Measurements from ENCODE around the gene TRIM3. TPM values are rescaled to one million over a fixed set of nuclear protein-coding genes. Genes with fewer than 3 reads are reported as not detected.

Gene TRIM3
- total RNA-seq, 6 experiments from 2014 or later = 14.3 to 19.1 (median 17.4) TPM

- Mint-ChIP-seq H3K4me1 (ENCODE audit: low read depth) (peaks cover 7% of the 10 kb centered on the region), H3K36me3 (ENCODE audit: low read depth) (no peaks in the 10 kb centered on the region), H3K27ac (no peak overlapping the region), H3K9me3 (no peaks in the 10 kb centered on the region), H3K27me3 (ENCODE audit: insufficient read depth) (peaks cover 2% of the 10 kb centered on the region; the same call in 1 of the 2 replicates), H3K4me3 (no peak overlapping the region)
- TF ChIP-seq CTCF (IDR thresholded peaks at IDR 0.05) = no peak
- DNase-seq = no peak
Observed at GRCh38 chr11:6415797-6416196, 57.9 kb downstream of the TRIM3 start.

GRCh38 chr11:6414874-6415328 lies 58.8 kb downstream of the TRIM3 start:
- Mint-ChIP-seq H3K27ac (no peak overlapping the region), H3K36me3 (ENCODE audit: low read depth) (no peaks in the 10 kb centered on the region), H3K4me3 (no peak overlapping the region), H3K4me1 (ENCODE audit: low read depth) (peaks cover 5% of the 10 kb centered on the region), H3K9me3 (no peaks in the 10 kb centered on the region), H3K27me3 (ENCODE audit: insufficient read depth) (peaks cover 2% of the 10 kb centered on the region; the same call in 1 of the 2 replicates)
- no peak for DNase-seq
- no peak for TF ChIP-seq CTCF (IDR thresholded peaks at IDR 0.05)

- Mint-ChIP-seq H3K27ac (no peak overlapping the region), H3K36me3 (ENCODE audit: low read depth) (no peaks in the 10 kb centered on the region), H3K4me1 (ENCODE audit: low read depth) (no peaks in the 10 kb centered on the region), H3K9me3 (no peaks in the 10 kb centered on the region), H3K27me3 (ENCODE audit: insufficient read depth) (no peaks in the 10 kb centered on the region), H3K4me3 (no peak overlapping the region)
- DNase-seq = no peak
- no peak for TF ChIP-seq CTCF (IDR thresholded peaks at IDR 0.05)
Observed at GRCh38 chr11:6413791-6414201, 59.9 kb downstream of the TRIM3 start.

GRCh38 chr11:6411594-6412031 lies 62.1 kb downstream of the TRIM3 start:
- DNase-seq = no peak
- no peak overlapping the region for H3K27ac Mint-ChIP-seq
- no peaks in the 10 kb centered on the region for H3K36me3 Mint-ChIP-seq (ENCODE audit: low read depth)
- H3K9me3 Mint-ChIP-seq = no peaks in the 10 kb centered on the region
- H3K4me1 Mint-ChIP-seq (ENCODE audit: low read depth) = no peaks in the 10 kb centered on the region
- TF ChIP-seq CTCF (IDR thresholded peaks at IDR 0.05) = no peak
- no peak overlapping the region for H3K4me3 Mint-ChIP-seq
- H3K27me3 Mint-ChIP-seq (ENCODE audit: insufficient read depth) = no peaks in the 10 kb centered on the region

- Mint-ChIP-seq H3K36me3 (ENCODE audit: low read depth) (no peaks in the 10 kb centered on the region), H3K27me3 (ENCODE audit: insufficient read depth) (no peaks in the 10 kb centered on the region), H3K4me3 (no peak overlapping the region), H3K4me1 (ENCODE audit: low read depth) (no peaks in the 10 kb centered on the region), H3K9me3 (no peaks in the 10 kb centered on the region), H3K27ac (no peak overlapping the region)
- TF ChIP-seq CTCF (IDR thresholded peaks at IDR 0.05) = no peak
- DNase-seq = no peak
Observed at GRCh38 chr11:6410695-6411430, 62.9 kb downstream of the TRIM3 start.
